Stimulated activated CD8-positive, alpha-beta memory T cell treated with anti-CD3 and anti-CD28 coated beads, Interleukin-15, amount 100 ng/mL, for 4 hours (primary cell): ENCODE data around the gene CNGA3.

Experiments used
- DNase-seq, 2 donors: peaks; one replicate each; pipeline ENCODE4 v3.0.0-alpha.2; 2020; ENCODE audit warnings: low read depth in 2 of 2

Gene CNGA3

DNA sequence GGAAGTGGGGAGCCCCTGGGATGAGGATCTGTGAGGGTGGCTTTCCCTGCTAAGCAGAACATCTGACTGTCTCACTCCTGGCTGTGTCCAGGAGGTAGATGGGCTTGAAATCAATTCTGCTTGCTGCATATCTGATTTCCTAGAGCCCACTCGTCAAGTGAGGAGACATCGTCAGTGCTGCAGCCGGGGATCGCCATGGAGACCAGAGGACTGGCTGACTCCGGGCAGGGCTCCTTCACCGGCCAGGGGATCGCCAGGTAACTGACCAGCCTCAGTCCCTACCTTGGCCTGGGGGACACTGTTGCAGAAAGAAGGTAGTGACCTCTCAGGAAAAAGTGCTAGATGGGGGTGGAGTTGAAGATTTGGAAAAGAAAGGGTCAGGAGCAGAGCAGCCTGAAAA is 31.3 kb downstream of the CNGA3 start:
- no peak for DNase-seq

DNA sequence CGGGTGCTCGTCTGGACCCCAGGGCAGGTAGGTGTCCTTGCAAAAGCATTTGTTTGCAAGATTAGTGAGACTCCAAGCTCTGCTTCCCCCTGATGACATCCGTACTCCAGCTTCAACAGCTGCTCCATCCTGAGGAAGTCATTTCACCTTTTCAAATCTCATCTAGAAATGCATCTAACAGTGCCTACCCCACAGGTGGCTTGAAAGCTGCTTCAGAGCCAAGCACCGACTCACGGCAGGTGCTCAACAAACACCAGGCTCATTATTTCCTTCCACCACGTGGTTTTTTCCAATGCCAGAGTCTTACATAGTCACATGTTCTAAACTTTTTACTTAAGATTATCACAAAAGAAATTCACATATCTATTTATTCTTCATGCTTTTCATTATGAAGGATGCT is 31.9 kb downstream of the CNGA3 start:
- DNase-seq: no peak

DNA sequence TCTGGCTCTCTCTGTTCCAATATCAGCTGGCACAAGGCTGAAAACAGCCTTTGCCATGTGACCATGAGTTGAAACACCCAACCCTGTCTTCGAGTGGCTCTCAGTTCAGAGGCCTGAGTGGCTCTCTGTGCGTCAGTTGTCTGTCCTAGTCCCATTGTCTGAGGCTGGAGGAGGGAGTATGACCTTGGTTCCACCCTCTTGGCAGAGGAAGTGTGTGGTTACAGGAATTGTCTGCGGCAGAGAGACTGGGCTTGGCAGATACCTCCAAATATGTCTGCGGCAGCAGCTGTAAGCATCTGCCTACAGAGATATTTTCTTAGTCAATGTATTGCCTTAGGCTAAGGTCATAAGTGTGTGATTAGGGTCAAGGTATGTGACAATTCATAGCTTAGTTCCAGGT is 32.6 kb downstream of the CNGA3 start:
- no peak for DNase-seq

DNA sequence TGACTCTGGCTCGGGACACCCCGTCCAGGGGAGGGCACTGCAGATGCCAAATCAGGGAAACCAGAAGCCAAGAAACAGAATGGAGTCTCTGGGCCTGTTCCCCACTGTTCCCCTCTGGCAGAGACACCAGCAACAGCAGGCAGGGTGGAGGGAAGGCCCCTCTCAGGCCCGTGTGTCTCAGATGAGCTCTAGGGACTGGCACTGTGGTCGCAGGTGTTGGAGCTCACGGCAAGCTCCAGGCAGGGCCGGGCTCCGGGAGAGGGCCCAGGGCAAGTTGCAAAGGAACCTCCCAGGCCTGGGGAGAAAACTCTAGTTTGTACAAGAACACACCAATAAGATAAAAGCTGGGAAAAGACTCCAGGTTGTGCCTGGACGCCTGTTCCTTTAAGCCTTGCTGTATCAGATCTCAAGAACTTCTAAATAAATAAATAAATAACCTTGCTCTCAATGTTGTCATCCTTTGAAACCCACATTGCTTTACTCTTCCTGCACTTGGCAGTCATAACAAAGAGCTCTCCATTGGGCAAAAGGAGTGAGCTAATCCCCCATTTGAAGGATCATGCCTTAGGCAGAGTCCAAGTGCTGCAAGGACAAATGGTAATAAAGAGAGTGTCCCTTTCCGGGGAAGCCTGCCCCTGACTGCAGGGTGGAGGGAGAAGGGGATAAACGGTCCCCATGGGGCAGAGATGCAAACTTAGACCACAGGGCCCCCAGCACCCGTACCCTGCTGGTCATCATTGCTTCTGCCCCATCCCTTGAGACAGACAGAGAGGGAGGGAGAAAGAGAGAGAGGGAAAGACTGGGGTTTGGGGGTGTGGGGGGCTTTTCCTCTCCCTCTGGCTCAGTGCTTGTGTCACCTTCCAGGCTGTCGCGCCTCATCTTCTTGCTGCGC is 33.3 kb downstream of the CNGA3 start:
- no peak for DNase-seq

DNA sequence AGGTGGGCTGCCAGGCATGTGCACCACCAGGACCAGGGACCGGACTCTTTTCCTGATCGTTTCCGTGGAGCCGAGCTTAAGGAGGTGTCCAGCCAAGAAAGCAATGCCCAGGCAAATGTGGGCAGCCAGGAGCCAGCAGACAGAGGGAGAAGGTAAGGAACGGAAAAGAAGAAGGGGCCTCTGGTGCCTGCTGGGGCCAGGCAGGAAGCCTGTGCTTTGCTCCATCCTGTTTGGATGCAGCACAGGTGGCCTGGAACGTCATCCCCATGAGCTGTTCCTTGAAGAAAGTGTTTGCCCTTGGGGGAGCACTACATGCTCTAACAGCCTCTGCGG is 33.9 kb downstream of the CNGA3 start:
- DNase-seq: no peak

DNA sequence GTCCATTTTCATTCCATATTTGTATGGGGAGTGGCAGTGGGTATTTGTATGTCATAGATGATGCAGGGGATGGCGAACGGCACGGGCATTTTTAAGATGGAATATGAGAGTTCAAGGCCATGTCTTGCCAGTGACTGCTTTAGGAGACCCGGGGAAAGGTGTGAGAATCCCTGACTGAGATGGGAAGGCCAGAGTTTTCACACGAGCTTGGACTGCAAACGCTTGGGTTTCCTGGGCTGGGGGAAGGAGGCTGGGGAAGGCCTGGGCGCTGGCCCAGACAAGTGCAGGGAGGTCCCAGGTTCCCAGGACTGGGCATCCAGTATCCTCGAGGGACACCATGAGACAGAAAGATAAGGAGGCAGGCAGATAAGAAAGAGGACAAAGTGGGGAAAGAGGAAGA is 35.2 kb downstream of the CNGA3 start:
- no peak for DNase-seq

DNA sequence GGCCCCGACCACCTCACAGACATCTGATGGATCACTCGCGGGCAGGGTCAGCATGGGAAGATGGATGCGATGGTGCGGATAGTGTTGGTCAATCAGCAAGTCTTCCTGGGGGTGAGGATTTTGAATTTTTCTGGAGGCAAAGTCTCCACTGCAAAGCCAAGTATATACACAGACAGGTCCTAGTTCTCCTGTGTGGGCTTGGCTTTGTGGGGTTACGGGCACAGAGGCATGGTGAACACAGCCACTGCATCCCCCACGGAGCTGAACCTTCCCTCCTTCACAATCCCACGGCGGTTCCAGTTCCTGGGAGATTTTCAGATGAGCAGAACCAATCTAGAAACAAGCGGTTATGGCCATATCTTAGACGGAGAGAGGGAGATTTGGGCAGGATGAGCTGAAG is 35.8 kb downstream of the CNGA3 start:
- DNase-seq: no peak

DNA sequence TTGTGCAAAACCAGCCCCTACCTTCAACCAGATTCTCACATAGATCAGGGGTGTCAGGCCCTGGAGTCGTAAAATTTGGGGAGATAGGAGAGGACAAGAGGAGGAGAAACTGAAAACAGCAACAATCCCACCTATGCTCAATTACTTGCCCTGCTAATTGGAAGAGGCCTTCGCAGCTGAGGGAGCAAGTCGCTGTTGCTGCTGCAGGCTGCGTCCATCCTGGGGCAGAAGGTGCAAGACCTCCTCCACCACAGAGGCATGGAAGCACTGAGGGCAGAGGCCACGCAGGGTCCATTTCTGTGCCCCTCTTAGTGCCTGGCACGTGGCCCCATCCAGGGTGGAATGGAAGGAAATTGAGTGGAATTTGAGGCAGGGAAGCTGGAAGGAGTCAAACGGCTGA is 36.5 kb downstream of the CNGA3 start:
- no peak for DNase-seq

DNA sequence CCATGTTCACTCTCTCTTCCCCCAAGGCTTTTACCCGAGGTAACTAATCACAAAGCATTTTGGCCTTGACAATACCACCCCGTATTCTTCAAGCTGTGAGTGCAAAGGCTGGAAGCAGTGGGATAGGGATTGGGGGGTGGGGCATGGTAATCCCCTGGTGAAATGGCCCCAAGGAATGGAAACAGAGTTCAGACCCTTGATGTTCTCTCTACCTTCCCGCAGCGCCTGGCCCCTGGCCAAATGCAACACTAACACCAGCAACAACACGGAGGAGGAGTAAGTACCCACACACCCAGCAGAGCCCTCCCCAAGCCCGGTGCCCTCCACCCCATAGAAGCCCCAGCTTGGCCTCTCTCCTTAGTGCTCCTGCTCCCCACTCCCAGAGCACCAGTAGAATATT is 36.9 kb downstream of the CNGA3 start:
- no peak for DNase-seq

DNA sequence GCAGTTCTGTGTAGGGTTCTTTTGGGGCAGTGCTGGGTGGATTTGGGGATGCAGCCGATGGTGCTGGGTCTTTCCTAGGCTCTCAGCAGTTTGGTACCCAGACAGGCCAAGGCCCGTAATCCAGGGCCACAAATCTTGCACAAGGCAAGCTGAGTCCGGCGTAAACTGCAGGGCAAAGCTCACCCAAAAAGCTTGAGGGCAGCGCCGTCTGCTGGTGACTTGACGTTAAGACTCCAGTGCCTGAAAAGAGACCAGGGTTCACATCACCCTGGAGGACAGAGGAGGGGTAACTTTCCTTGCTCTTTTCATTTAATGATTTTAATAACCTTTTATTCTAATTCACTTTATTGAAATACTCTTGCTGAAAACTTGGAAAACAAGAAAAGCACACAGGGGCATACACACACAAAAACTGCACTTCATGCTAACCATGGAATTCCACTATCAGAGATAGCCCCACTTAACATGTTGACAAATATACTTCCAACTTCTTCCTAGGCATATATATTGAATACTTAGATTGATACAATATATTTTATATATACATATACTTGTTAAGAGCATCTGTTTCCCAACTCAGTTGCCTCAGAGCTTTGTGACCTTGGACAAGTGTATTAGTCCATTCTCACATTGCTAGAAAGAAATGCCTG is 38.9 kb downstream of the CNGA3 start:
- DNase-seq: peak; percentile 18 to 39

DNA sequence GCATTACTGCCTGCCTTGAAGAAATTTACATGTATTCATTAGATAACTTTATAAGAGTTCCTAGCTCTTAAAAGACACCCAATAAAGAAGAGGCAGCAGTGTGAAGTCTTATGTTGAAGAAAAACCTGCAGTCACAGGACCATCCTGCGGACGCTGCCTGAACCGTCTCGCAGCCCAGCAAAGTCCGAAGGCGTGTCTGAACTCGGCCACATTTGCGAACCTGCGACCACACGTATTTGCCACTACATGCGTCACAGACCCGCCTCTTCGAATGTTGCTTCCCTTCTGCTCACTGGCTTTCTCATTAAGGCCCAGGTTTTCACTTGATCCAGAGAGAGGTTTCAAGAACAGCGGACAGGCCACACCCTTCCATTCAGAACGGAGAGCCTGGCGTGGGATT is 41.2 kb downstream of the CNGA3 start:
- DNase-seq: no peak

DNA sequence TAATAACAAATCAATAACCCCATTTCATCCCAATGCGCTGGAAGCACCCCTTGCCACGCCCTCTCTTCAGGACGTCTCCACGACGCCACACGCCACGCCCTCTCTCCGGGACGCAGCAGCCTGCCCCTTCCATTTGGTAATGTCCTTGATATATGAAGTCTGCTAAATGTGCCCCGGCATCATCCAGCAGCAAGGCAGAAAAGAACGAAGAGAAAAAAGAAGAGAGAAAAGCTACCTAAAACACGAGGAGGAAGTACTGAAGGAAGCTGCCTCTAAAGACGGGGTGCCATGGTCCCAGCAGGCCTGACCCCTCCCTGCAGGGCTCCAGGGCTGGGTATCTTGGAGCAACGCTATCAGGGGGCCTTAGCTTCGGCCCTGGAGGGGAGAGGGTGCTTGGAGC is 41.8 kb downstream of the CNGA3 start:
- no peak for DNase-seq

DNA sequence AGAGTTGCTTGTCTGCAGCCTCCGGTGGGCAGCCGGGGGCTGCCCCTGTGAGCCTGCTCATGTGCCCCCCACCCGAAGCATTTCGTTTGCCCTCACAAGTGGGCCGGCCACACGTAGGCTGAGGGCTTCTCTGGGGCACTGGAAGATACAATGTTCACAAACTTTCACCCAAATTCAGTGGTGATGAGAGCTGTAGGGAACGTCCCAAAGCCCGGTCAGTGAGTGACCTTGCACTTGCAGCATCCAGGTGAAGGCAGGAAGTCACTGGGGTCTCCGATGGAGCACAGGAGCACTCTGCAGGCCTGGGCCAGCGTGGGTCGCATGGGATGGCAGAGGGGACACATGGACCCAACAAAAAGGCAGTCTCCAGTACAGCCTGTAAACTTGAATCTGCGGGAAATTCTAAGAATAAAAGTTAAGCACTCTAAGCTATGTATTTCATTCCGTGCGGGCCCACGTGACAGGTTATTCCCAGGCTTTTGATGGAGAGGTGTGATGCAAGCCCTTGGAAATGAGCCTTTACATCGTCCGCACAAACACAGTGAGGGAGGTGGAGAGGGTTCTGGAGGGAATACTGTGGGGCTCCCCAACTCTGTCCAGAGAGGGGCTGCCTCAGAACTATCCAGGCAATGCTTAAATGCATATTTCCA is 42.5 kb downstream of the CNGA3 start:
- no peak for DNase-seq

DNA sequence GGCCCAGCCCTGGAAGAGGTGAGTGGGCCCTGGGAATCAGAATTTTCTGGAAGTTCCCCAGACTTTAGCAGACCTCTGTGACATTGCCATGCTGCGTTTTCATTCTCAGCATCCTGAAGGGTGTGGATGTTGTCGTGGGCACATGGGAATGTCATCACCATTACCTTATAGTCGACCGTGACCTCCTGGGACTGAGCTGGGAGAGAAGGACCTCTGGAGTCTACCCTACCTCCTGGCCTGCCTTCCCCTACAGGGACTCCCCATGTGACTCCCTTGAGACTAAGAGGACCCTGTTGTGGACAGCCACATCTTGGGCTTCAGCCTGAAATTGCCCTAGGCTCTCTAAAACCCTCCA is 43.0 kb downstream of the CNGA3 start:
- no peak for DNase-seq

DNA sequence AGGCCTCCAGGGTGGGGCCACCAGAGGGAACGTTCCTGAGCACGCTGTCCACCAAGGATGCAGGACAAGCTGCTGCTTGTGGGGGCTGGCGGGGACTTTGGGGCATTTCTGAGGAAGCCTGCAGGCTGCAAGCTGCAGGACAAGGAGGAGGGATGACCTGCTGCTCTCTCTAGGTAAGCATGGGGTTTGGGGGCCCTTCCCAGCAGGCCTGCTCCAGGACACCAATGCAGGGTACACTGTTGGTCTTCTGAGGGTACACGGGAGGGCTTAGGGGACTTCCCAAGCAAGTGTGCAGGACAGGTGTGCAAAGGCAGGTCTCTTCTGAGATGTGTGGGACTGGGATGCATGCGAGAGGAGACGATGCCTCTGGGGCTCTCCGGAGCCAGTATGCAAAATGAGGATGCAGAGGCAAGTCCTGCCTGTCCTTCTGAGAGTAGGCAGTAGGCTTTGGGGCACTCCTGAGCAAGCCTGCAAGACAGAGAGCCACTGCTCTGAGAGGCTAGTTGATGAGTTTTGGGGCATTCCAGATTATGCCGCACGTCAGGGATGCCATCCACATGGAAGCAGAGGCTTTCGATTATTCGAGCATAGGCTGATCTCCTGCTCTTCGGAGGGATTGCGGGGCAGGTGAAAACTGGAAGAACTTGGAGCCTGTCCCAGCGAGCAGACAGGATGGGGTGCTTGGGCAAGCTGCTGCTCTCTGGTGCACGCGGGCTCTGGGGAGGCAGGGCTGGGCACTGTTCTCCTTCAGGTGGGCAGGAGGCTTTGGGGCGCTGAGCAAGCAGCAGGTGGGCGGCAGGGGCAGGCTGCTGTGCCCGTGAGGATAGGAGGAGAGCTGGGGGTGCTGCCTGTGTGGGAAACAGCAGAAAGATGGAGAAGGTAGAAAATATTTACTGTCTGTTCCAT is 44.6 kb downstream of the CNGA3 start:
- DNase-seq: no peak

DNA sequence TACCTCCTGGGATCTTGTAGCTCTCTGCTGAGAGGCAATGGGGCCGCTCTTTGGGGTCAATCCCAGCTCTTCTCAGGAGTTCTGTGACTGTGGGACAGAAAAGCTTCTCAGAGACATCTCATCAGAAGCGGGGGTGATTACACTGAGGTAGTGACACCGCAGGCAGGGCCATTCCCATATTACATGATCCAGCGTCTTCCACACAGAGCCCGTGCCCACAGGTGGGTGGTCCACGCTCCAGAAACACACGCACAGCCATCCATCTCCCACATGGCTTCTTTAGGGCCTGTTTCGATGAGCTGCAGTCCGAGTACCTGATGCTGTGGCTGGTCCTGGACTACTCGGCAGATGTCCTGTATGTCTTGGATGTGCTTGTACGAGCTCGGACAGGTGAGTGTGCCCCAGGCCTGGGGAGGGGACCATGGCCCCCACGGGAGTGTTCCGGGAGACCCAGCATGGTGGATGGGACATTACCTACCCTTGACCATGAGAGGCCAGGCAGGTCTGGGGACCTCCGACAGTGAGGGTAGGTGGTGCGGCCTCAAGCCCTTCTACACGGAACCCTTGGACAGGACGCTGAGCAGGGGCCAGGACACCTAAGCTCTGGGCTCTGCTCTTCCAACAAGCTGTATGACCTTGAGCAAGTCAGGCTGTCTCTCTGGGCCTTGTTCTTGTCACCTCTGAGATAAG is 45.5 kb downstream of the CNGA3 start:
- DNase-seq: no peak

DNA sequence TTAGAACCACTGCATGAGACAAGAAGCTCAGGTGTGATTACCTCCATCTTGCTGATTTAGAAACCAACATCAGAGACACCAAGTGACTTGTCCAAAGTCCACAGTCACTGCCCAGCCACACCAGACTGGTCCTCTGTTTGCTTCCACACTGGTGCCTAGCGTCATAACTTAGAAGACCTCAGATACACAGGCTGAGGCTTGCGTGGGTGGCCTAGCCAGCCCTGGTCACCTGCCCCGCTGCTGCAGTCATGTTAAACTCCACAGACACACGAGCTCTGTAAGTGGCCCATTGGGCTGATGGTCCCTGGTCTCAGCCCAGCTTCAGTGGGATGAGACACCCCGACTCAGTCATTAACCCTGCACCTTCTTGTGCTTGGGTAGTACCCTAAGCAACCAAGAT is 47.1 kb downstream of the CNGA3 start:
- DNase-seq: no peak

DNA sequence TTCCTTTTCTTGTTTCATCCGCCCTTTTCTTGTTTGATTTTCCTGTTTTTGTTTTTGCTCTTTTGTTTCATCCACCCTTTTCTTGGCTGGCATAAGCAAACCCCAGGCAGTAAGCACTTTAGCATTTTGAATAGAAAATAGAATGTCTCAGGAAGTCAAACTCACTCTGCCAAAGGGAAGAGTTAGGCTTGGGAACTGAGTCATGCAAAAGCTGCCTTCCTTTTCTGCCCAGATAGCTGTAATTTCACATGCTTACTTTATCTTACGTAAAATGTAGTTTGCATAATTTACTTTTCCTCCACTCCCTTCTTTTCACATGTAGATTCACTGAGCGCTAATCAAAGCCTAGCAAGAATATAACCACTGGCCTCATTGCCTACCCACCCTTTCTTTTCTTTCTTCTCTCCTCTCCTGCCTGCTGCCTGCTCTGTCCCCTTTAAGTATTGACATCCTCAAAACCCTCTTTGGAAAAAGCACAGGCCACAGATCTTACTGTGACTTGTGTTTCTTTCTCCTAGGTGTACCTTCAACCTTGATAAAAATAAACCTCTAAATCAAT is 48.4 kb downstream of the CNGA3 start:
- DNase-seq: no peak

DNA sequence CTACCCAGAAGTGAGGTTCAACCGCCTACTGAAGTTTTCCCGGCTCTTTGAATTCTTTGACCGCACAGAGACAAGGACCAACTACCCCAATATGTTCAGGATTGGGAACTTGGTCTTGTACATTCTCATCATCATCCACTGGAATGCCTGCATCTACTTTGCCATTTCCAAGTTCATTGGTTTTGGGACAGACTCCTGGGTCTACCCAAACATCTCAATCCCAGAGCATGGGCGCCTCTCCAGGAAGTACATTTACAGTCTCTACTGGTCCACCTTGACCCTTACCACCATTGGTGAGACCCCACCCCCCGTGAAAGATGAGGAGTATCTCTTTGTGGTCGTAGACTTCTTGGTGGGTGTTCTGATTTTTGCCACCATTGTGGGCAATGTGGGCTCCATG is 49.7 kb downstream of the CNGA3 start:
- no peak for DNase-seq

DNA sequence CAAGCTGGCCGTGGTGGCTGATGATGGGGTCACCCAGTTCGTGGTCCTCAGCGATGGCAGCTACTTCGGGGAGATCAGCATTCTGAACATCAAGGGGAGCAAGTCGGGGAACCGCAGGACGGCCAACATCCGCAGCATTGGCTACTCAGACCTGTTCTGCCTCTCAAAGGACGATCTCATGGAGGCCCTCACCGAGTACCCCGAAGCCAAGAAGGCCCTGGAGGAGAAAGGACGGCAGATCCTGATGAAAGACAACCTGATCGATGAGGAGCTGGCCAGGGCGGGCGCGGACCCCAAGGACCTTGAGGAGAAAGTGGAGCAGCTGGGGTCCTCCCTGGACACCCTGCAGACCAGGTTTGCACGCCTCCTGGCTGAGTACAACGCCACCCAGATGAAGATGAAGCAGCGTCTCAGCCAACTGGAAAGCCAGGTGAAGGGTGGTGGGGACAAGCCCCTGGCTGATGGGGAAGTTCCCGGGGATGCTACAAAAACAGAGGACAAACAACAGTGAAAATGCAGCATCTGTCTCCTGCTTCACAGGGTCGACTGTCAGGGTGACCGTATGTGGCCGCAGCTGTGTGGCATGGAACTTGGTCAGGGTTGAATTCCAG is 50.6 kb downstream of the CNGA3 start:
- DNase-seq: no peak

DNA sequence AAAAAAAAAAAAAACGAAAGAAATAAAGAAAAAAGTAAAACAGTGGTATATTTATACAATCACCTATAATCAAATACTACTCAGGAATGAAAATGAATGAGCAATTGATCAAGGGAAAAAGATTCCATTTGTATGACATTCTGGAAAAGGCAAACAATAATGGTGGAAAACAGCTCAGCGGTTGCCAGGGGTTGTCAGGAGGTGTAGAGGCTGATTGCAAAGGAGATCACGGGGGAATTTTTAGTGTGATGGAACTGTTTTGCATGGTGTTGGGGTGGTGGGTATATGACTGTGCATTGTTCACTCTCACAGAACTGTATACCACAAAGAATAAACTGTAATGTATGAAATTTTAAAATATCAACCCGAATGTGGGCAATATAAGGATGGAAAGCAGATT is 52.9 kb downstream of the CNGA3 start:
- no peak for DNase-seq
